Body of pancreas (tissue), 4 donors: ENCODE data around the gene VWF. TPM values are rescaled to one million over a fixed set of nuclear protein-coding genes. Genes with fewer than 3 reads are reported as not detected.
A peak's percentile ranks its signal among the peaks of the same experiment; 100 is the strongest.

Experiments used
- ATAC-seq: fragments of 150-250 bp; one replicate; pipeline ENCODE4 v1.9.1; 2016
- DNase-seq, 4 donors: peaks; one replicate each; pipeline ENCODE4 v3.0.0-alpha.2; 2019
- H3K27ac ChIP-seq, 4 donors: fragments of 200-600 bp; sonication (generic); 1 replicate in 3 of 4; 2 replicates in 1 of 4; pipeline versions ENCODE4 v1.5.1 to v1.6.1; 2016 to 2019; ENCODE audit warnings: mild to moderate bottlenecking in 1 of 4, mixed read lengths in 1 of 4, moderate library complexity in 1 of 4
- H3K27me3 ChIP-seq, 2 donors: fragments of 200-600 bp; sonication (generic); one replicate each; pipeline ENCODE4 v1.6.0; 2016; ENCODE audit warnings: mild to moderate bottlenecking in 1 of 2
- H3K36me3 ChIP-seq, 2 donors: fragments of 200-600 bp; sonication (generic); replicated peaks in 1 of 2; 2 replicates each; pipeline ENCODE4 v1.5.1; 2016; ENCODE audit warnings: low read depth in 2 of 2; ENCODE audit not compliant: insufficient read depth in 1 of 2
- H3K4me1 ChIP-seq: fragments of 200-600 bp; sonication (generic); one replicate; pipeline ENCODE4 v1.6.0; 2016
- H3K4me3 ChIP-seq, 2 donors: fragments of 200-600 bp; sonication (generic); 1 replicate in 1 of 2; 2 replicates in 1 of 2; pipeline ENCODE4 v1.5.1; 2016 to 2019
- H3K9me3 ChIP-seq, 3 donors: fragments of 200-600 bp; sonication (generic); 1 replicate in 2 of 3; 2 replicates in 1 of 3; pipeline ENCODE4 v1.5.1; 2016
- POLR2A ChIP-seq, 3 donors: fragments of 450-650 bp; IDR thresholded peaks; one replicate each; pipeline ENCODE4 v1.6.1; 2016; ENCODE audit warnings: antibody characterized with exemption in 3 of 3, mild to moderate bottlenecking in 2 of 3
- WGBS, 2 donors: methylation state at CpG; one replicate each; pipeline ENCODE4 v1.1.5; 2017; 5-methylcytosine and 5-hydroxymethylcytosine counted together
- intact Hi-C: fragments of 100-400 bp; cut with DNase I; formaldehyde crosslinking; loops from one replicate; pipeline ENCODE4 v1.15.1; 2023
- total RNA-seq, 2 donors: library from RNA; depleted of rRNA; stranded (reverse); fragments of >200 nt; gene quantifications; one replicate each; pipeline ENCODE4 v1.1.0, GENCODE V29; 2016
- TF ChIP-seq, protein P1 (sequence below), 7 experiments: fragments of 450-650 bp in 4 of 7; fragments of 200-600 bp in 3 of 7; sonication (generic) in 3 of 7; IDR thresholded peaks; one replicate each; pipeline ENCODE4 v1.5.1; 2016 to 2019; ENCODE audit warnings: antibody characterized with exemption in 7 of 7

Gene VWF
- total RNA-seq, 2 donors from 2014 or later: 76.1 to 78.1 TPM

DNA sequence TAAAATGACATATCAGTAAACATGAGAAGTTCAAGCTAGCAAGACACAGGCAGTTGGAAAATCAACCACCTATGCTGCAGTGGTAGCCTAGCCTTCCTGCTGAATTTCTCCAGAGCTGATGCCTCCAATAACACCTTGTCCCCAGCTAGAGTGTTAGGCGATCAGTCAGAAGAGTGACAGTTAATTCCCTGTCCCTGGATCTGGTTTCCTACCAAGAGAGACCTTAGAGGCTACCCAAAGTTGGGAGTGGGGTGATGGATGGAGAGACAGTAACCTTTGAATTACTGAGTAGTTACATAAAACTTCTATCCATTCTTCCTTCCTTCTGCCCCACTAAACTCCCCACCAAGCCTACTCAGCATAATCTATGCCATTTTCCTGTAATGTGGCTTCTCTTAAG, 177.5 kb downstream of the VWF start:
- H3K36me3 ChIP-seq: no peaks in the 10 kb centered on the region
- ATAC-seq: no peak
- intact Hi-C loops: no loop called here
- H3K27me3 ChIP-seq: peaks cover 0 to 6% of the 10 kb centered on the region in 2 donors
- H3K27ac ChIP-seq: no peak overlapping the region
- DNase-seq: no peak
- no peaks in the 10 kb centered on the region for H3K9me3 ChIP-seq
- H3K4me1 ChIP-seq: peaks cover 14% of the 10 kb centered on the region
- 48 to 67% methylated on average over 1 of the region's 1 CpG for WGBS, 2 donors
- H3K4me3 ChIP-seq: no peak overlapping the region
- TF ChIP-seq, protein P1, sequence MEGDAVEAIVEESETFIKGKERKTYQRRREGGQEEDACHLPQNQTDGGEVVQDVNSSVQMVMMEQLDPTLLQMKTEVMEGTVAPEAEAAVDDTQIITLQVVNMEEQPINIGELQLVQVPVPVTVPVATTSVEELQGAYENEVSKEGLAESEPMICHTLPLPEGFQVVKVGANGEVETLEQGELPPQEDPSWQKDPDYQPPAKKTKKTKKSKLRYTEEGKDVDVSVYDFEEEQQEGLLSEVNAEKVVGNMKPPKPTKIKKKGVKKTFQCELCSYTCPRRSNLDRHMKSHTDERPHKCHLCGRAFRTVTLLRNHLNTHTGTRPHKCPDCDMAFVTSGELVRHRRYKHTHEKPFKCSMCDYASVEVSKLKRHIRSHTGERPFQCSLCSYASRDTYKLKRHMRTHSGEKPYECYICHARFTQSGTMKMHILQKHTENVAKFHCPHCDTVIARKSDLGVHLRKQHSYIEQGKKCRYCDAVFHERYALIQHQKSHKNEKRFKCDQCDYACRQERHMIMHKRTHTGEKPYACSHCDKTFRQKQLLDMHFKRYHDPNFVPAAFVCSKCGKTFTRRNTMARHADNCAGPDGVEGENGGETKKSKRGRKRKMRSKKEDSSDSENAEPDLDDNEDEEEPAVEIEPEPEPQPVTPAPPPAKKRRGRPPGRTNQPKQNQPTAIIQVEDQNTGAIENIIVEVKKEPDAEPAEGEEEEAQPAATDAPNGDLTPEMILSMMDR (IDR thresholded peaks at IDR 0.05): no peak

DNA sequence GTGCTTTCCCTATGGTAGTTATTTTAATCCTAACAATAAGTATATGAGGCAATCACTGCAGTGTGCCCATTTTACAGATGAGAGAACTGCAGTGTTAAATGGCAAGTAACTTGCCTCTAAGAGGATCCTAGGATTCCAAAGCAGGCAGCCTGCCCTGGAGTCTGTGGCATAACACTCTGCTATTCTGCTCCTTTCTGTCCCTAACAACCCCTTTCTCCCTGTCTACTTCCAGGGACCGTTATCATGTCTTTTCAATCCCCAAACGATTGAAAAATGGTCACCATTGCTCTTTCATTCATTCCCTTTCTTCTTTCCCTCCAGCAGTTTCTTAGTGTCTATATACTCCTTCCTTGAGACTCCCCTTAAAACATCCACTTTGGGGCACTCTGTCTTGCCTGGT, 178.1 kb downstream of the VWF start:
- Histone ChIP-seq H3K4me3 (no peak overlapping the region), H3K36me3 (no peaks in the 10 kb centered on the region), H3K9me3 (no peaks in the 10 kb centered on the region), H3K4me1 (peaks cover 14% of the 10 kb centered on the region), H3K27ac (no peak overlapping the region), H3K27me3 (peaks cover 0 to 6% of the 10 kb centered on the region in 2 donors)
- ATAC-seq: no peak
- no peak for TF ChIP-seq POLR2A (IDR thresholded peaks at IDR 0.05)
- TF ChIP-seq, protein P1 (IDR thresholded peaks at IDR 0.05): no peak
- 48 to 54% methylated on average over 2 of the region's 2 CpGs for WGBS, 2 donors
- intact Hi-C loops: no loop called here
- no peak for DNase-seq

DNA sequence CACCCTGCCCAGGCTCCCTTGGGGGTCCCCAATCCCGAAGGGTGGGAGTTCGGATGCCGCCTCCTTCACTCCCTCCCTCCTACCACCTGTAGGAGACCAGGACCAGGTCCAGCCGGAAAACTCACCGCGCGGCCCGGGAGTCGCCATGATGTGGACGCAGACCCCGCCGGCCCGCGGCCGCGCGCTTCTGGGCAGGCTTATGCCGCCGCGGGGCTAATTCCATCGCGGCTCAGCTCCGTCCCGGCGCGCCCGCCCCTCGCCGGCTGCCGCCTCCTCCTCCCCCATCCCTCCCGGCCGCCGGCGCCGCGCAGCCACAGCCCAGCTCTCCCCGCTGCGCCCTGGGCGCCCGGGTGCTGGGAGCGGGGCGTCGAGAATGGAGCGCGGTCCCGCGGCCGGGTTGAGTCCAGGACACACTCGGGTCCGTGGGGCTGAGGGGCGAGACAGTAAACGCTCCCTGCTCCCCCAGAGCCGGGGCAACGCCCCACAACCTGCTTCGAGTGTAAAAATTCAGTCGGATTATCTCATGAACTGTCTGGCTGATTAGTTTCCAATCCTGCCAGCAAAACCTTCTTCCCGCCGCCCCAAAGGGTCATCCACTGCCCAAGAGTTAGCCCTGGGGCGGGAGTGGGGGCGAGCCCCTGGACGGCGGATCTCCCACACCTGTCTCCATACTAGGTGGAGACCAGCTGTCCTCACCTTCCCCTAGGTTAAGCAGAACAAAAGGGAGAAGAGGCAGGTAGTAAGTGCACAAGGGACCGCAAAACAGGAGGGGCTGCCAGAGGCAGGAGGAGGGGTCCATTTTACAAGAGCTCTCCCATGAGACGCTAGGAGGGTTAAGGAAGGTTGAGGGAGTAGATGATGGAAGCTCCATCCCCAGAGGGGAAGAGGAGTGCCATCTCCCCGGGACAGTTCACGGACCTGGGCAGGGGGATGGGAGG, 179.1 kb downstream of the VWF start, which contains the start of gene ANO2:
ANO2 (minus strand) TSS at position 189 of the 938 bp plus-strand sequence; CDS start at position 147, 42 bp downstream.
- H3K27me3 ChIP-seq: peaks cover 0 to 6% of the 10 kb centered on the region in 2 donors
- ATAC-seq: peak; percentile 30

DNA sequence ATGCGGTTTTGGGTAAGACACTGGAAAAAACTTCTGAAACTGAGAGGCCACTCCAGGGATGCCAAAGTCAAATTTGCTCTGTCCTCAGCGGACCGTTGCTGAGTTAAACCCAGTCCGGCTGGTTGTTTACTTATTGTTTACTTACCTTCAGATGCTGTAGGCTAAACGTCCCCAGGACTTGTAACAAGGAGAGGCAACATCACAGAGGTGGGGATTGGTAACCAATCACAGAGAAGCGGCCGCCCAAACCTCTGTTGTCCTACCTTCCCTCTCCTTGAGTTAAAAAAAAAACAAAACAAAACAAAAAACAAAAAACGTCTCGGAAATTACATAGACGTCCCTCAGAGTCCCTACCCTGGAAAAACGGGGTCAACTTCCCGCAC, 179.8 kb downstream of the VWF start:
- Histone ChIP-seq H3K36me3 (no peaks in the 10 kb centered on the region), H3K27ac (no peak overlapping the region), H3K27me3 (peaks cover 0 to 6% of the 10 kb centered on the region in 2 donors), H3K9me3 (no peaks in the 10 kb centered on the region), H3K4me1 (peaks cover 14% of the 10 kb centered on the region), H3K4me3 (no peak overlapping the region)
- ATAC-seq (no peak), DNase-seq (no peak)
- TF ChIP-seq POLR2A (IDR thresholded peaks at IDR 0.05): no peak
- TF ChIP-seq, protein P1 (IDR thresholded peaks at IDR 0.05): no peak
- intact Hi-C loops: no loop called here
- WGBS, 2 donors: 7 to 10% methylated on average over 12 of the region's 12 CpGs

More for the DNA sequence above, 179.1 kb downstream of the VWF start, which contains the start of gene ANO2:
- H3K9me3 ChIP-seq: no peaks in the 10 kb centered on the region
- DNase-seq: no peak
- H3K4me3 ChIP-seq: no peak within 1 kb of the TSS
- TF ChIP-seq, protein P1 (IDR thresholded peaks at IDR 0.05): no peak
- TF ChIP-seq POLR2A (IDR thresholded peaks at IDR 0.05): no peak
- H3K4me1 ChIP-seq: peaks cover 14% of the 10 kb centered on the region
- no peaks in the 10 kb centered on the region for H3K36me3 ChIP-seq
- WGBS, 2 donors: 3 to 9% methylated on average over 9 to 65 of the region's 66 CpGs
- intact Hi-C loops: no loop called here
- H3K27ac ChIP-seq: no peak within 1 kb of the TSS
